IPS-11a (cell line): ENCODE results near the gene TSKU.

Experiments
- H3K4me3 ChIP-seq: one replicate; pipeline ENCODE4 v1.5.1; 2013; ENCODE audit warnings: low read depth, low read length, control low read depth

Gene TSKU

DNA sequence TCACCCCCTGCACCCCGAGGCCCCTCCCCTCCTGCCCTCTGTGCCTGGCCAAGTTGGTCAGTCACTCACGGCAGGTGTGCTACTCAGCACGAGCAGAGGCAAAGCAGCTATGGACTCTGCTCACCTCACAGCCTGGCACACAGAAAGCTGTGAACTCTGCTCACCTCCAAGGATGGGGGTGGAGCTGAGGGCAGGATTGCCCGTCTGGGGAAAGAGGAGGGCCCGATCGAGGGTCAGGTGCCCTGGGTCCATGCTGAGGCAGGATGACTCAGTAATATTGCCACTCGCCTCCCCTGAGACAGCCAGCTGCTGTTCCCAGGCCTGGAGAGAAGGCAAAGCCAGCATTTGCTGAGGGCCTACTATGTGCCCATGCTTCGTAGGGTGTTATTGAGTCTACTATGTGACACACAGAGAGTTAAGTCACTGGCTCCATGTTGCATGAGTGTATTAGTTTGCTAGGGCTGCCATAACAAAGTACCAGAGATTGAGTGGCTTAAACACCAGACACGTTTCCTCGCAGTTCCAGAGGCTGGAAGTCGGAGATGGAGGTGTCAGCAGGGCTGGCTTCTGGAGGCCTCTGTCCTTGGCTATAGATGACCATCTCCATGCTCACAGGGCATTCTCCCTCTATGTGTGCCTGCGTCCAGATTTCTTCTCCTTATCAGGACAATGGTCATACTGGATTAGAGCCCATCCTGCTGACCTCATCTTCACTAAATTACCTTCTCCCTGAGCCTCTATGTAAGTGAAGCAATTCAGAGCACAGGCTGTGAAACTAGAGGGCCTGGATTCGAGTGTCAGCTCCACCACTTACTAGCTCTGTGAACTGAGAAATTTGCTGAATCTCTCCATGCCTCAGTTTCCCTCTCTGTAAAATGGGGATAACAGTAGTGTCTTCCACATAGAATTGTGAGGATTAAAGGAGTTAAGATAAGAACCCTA lies 13.2 kb upstream of the TSKU start:
- no peak overlapping the region for H3K4me3 ChIP-seq

DNA sequence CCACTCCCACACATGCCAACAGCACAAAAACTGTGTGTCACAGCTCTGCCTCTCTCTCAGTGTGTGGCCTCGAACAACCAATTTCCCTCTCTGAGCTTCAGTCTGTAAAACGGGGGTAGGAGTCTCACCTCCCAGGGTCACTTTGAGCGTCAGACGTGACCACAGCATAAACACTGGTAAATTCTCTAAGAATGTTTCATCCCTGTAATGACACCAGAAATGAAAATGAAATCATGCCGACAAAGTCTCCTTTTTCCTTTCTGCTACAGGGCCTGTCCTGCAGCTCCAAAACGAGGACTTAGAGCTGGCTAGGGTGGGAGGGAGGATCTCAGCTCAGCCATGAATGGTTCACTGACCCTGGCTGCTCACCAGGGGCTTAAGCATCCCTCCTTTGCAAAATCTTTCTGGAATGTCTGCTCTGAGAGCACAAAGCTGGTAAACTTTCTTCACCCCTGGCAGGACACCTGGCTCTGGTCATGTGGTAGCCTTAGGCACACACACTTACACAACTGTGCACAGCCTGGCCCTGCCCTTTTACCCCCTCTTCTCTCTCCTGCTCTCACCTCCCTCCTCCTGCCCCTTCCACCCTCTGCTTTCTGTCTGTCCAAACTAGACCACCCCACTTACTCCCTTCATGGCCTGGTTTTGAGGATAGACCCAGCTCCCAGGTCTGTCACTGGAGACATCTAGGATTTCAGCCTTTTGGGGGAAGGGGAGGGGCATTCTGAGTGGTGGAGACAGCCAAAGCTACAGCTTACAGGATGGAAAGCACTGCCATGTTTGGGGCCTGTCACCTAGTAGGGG lies 12.3 kb upstream of the TSKU start:
- no peak overlapping the region for H3K4me3 ChIP-seq

DNA sequence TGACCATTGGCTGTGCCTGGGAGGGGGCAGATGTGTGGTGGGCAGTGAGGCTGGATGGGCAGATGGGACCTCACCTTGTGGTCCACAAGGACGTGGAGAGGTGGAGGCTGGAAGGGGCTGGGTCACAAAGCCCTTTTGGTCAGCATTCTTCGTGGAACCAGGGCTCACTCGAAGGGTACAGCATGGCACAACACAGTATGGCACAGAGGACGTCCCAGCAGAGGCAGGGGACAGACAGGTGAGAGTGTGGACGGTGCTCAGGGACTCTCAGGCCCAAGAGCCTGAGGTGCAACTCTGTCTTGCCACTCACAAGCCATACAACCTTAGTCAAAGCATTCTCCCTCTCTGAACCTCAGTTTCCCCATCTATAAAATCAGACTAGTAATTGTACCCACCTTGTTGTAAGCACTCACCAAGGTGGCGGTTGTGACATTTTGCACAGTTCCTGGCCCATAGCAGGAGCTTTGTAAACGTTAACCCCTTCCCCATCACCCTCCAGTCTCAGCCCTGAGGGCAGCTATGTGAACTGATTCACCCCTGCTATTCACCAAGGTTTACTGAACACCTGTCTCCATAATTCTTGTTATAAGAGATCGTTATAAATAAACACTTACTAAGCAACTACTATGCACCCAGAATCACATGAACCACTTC lies 11.6 kb upstream of the TSKU start:
- H3K4me3 ChIP-seq: no peak overlapping the region

DNA sequence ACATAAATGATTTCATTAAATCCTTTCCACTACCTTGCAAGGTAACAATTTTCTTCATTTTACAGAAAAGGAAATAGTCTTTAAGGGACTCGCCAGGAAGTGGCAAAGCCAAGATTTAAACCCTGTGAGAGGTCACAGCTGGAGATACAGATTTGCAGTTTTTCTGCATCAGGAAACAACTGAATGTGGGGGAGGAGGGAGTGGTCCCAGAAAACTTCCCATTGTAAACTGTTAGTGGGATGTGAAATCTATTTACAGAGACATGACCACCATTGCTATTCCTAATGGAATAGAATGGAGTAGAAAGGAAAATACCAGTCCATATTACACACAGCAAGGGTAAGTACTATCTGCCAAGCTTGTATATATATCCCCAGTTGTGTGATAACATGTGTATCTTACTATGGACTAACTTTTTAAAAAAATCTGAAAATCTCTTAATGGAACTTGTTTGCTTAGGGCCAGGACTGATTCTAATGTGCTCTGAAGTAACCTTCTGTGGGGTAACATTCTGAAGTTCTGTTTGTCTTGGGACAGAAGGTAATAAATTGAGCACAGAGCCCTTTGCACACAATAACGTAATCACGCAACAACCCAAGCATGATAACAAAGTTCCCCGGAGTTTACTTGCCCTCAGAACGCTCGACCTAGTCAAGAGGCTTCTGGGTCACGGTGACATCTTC lies 10.9 kb upstream of the TSKU start:
- H3K4me3 ChIP-seq: no peak overlapping the region

DNA sequence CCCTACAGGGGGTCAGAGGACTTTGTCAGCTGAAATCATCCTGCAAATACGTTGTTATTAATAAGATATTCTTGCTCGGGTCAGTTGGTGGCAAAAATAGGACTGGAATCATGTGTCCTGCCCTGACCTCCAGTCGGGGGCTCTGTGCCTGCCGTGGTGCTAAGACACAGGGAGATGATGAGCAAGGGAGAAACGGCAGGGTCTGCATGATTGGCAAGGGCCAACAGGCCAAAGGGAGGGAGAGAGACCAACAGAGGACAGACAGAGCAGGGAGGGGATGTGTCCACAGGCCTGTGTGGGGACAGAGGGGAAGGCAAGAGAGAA lies 10.4 kb upstream of the TSKU start:
- H3K4me3 ChIP-seq: no peak overlapping the region

DNA sequence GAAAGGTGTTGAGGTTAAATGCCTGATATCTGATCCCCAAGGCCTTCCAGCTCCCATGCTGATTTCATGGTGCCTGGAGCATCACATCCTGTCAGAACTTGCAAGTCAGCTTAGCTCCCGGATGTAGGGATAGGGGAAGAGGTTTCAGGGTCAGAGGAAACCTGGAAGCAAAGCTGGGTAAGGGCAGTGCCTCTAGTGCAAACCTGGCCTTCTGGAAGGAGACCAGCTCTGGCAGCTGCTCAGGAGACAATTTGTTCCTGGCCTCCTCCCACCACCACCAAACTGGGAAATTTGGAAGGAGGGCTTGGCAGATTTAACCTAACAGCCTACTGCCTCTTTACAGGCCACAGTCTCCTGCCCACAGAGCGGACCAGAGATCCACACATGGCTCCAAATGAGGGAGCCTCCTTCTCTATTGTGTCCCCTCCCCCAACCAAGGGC lies 9.2 kb upstream of the TSKU start:
- no peak overlapping the region for H3K4me3 ChIP-seq

DNA sequence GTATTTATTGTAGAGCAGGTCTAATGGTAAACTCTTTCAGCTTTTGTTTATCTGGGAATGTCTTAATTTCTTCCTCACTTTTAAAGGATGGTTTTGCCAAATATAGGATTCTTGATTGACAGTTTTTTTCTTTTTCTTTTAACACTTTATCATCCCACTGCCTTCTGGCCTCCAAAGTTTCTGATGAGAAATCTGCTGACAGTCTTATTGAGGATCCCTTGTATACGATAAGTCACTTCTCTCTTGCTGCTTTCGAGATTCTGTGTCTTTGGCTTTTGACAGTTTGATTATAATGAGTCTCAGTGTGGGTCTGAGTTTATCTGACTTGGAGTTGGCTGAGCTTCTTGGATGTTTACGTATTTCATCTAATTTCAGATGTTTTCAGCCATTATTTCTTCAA lies 6.7 kb upstream of the TSKU start:
- no peak overlapping the region for H3K4me3 ChIP-seq

DNA sequence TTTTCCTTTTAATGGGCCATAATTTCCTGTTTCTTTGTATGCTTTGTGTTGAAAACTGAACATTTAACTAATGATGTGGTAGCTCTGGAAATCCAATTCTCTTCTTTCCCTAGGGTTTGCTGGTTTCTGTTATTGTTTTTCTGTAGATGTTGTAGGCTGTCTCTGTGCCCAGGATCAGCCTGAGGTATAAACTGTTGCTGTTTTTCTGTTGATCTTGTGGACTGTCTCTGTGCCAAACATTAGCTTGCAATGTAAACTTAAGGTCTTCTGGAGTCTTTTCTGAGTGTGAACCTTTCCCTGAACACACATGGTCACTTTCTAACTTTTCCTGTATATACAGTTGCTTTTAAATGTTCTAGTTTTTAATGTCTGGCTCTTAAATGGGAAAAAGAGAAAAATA lies 5.9 kb upstream of the TSKU start:
- H3K4me3 ChIP-seq: no peak overlapping the region

DNA sequence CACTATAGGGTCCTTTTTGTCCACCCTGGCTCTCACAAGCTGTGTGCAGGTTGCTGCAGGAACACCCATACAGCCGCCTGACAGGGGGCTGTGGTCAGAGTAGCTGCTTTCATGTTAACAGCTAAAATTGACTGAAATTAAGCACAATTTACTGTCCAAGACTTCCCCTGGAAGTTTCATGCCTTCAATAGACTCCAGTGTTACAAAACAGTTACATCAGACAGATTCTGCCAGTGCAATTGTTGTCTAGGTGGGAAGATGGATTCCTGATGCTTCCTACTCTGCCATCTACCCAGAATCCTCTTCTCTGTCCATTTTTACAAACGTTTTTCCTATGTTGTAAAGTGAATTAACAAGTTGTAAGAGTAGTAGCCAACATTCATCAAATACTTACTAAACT lies 5.3 kb upstream of the TSKU start:
- no peak overlapping the region for H3K4me3 ChIP-seq

DNA sequence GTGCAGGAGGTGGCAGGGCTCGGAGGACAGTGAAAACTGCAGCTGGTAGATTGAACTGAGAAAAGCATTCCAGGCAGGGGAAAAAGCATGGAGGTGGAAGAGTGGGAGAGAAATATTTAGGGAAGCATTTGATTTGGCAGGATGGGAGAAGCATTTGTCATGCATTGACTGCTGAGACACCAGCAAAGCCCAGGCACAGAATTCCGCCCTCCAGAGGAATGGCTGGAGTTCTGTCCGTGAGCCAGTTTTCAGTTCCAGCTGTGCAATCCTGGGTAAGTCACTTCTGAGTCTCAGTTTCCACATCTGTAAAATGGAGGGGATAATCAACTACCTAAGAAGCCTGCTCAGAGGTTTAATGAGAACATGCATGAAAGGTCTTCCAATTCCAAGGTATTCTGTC lies 4.3 kb upstream of the TSKU start:
- H3K4me3 ChIP-seq: no peak overlapping the region

DNA sequence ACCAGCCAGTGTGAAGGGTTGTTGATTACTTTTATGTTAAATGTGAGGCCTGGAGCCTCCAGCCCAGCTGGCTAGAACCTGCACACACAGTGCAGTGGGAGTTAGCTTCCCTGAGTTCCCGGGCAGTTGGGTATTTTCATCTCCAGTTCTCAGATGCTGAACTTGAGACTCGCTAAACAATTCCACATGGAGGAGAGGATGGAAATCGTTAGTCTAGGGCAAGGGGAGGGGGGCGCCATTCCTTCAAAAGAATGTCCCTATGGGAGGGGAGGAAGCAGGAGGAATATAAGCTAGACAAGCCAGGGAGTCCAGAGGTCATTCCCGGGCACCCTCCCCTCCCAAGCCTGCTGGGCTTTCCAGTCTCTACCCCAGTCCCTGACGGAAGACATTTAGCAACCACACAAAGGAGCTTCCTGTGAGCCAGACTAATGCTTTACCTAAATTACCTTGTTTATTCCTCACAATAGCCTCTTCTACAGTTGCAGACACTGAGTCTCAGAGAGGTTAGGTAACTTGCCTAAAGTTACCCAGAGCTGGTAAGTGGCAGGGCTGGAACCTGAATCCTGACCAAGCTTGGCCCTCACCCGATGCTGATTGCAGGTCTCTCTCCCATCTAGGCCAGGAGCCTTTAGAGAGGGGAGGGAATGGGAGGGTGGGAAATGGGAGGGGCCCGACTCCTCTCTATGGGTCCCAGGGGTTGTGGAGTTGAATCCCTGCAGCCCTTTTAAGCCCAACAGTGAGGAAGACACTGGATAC lies 1.9 kb upstream of the TSKU start:
- H3K4me3 ChIP-seq: no peak overlapping the region

DNA sequence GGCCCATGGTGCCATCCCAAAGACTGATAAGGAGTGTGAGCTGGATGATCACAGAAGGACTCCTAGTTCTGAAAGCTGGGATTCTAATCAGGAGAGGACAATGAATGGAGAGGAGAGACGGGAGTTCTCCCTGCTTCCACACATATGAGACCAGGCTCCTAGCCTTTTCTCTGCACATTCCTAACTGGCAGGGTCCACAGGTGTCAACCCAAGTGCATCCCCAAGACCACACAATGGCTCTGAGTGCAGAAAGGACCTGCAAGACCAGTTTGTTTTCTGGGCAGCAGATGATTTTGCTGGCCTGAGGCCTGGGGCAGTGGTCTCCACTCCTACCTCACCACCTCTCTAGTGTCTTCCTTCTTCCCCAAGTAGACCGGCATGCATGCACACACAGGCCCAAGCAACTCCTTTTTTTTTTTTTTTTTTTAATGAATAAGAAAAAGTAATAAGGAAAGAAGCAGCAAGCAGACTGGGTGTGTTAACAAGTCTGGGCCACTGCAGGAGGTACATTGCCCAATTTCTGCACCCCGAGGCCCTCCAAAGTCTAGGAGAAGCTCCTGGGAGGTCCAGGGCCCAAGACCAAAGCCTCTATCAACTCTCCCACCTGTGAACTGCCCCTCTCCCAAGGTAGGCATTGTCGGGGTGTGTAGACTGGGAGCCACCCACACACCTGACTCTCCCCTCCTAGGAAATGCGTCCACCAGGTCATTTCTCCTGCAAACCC lies 1.2 kb upstream of the TSKU start:
- peak overlapping the region; percentile 61 for H3K4me3 ChIP-seq

DNA sequence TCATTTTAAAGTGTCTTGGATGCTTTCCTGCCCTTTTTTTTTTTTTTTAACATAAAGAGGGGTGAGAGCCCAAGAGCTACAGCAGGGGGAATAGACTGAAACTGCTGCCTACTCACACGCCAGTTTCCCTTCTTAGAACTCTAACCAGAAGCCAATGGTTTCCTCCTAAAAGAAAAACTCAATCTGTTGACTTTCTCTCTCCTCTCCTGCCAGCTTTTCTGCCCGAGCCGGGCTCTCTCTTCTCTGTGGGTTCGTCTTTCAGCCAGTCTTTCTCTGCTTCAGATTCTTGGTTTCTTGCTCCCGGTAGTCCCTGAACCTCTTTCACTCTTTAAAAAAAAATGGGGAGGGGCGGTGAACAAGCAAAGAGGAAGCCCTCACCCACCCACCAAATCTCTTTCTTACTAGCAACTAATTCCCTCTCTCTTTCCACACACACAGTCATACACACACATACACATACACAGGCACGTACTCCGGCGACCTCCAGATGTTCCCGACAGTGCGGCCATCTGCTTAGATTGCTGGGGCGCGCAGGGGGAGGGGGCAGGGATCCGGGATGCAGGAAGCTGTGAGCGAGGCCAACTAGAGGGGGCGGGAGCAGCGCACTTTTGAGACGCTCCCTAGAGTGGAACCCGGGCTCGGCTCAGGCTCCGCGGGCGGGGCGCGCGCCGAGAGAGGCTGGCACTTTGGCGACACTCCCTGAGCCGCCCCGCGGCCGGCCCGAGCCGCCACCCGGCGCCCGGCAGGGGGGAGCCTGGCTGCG lies 444 bp upstream of the TSKU start:
- H3K4me3 ChIP-seq: peak overlapping the region; percentile 96

DNA sequence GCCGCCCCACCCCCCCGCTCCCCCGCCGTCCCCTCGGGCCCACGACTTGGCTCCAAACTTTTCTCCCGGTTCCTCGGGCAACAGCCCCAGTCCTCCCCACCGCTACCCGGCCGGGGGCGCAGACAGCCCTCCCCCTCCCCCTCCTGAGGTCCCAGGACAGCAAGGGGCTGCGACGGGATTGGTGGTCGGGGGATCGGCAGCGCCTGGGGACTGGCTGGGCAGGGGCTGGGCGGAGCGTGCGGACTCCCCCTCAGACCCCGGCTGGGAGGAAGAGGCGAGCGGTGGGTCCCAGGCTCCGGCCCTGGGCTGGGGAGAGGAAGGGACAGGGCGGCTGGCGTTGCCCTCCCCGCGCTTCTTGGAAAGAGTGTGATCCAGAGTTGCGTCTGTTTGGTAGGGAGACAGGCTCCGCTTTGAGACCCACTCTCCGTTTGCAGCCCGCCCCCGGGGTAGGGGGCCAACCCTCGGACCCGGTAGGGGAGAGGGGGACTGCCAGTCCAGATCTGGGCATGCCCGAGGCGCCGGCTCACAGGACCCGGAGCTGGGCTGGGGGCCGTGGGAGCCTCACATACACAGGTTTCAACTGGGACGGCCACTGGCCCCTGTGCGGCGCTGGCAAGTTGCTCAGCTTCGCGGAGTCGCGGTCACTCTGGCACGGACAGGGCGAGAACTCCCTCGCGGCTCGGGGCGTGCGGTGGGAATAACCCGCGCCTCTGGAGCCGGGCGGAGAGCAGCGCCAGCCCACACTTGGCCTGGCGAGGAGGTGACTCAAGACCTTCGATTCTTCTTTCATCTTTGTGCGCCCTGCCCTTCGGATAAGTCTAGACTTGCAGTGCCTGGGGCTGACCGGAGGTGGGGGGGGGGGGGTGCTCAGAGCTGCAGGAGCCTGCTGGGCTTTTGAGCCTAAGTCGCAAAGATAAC lies 999 bp downstream of the TSKU start:
- H3K4me3 ChIP-seq: peak overlapping the region; percentile 96

DNA sequence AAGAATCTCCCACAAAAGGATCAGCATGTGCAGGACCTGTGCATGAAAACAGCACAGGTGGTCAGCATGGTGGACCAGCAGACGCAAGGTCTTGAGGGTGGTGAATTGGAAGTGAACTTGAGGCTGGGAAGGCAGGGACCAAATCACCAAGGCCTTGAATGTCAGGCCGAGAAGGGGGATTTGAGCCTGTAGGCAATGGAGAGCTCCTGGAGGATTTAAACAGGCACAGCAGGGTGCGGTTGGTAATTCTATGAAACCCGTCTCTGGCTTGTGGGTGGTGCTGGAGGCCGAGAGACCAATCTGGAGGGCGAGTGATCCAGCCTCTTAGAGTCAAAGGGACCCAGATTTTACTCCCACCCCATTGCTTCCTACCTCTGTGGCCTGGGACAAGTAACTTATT lies 2.4 kb downstream of the TSKU start:
- H3K4me3 ChIP-seq: no peak overlapping the region

DNA sequence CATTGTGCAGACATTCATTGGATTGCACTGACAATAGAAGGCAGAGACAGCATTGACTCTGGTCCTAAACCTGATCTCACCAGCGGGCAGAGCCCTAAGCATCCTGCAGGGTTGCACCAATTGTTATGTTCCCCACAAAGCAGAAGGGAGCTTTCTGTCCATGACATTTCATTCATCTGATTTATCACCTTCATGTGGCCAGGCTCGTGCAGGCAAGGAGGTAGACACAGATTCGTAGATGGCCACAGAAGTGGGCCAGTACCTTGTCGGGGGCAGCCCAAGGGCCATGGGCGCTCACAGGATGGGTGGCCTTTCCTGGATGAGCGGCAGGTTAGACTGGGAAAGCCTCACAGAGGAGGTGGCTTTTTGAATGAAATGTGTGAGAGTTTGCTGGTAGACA lies 2.9 kb downstream of the TSKU start:
- no peak overlapping the region for H3K4me3 ChIP-seq

DNA sequence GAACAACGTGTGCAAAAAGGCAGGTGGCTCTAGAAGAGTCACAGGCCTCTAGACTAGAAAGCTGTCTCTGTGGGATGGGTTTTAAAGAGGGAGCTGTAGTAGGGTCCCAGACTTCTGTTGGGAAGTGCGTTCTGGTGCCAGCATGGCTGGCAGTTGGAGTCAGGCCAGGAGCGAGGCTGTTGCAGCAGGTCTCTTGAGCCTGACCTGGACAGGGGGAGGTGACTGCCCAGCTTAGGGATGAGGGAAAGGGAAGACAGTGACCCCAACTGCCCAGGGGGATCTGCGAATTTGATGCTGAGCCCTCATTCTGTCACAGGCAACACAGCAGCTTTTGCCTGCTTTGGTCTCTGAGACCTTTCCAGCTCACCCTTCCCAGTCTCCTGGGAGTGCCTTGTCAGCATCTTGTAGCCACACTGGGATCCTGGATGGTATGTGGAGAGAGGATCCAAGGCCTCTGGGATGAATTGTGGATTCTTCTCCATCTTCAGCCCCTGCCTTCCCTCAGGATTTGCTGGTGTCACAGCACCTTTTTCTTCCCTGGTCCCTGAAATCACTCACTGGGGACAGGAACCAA lies 3.4 kb downstream of the TSKU start:
- H3K4me3 ChIP-seq: no peak overlapping the region

DNA sequence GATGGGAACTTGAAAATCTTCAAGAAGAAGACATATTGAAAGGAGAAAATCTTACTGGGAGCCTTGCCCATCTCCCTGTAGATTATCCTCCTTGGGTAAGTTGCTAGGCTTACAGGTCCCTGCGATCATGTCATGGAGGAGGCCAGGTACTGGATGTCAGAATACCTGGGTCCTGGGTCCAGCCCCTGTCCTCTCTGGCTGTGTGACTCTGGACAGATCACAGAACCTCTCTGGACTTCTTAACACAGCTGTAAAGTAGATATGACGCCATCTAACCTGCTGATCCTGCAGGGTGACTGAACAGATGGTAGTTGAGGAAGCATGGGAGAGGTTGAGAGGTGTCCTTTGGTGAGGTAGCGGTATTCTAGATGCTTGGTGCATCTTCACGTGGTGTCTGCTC lies 4.1 kb downstream of the TSKU start:
- no peak overlapping the region for H3K4me3 ChIP-seq
